Ovary (tissue), 3 donors: ENCODE results near the gene PALLD.

Experiments
- CTCF ChIP-seq, 3 donors: fragments of 450-650 bp in 2 of 3; fragments of 200-600 bp in 1 of 3; IDR thresholded peaks; one replicate each; pipeline versions ENCODE4 v1.5.1 to v1.8.0; 2016 to 2022; ENCODE audit warnings: antibody characterized with exemption in 3 of 3, mild to moderate bottlenecking in 1 of 3
- EP300 ChIP-seq: sonication (generic); formaldehyde crosslinking; IDR thresholded peaks from one replicate; pipeline ENCODE4 v1.6.1; 2017; ENCODE audit warnings: antibody characterized with exemption
- donor health status: DM: no; HTN: no; CAD: no.

- no peak for TF ChIP-seq CTCF (IDR thresholded peaks at IDR 0.05)
- no peak for TF ChIP-seq EP300
These were observed 380.9 kb downstream of the PALLD start for GRCh38 chr4:168877511-168878491.
